Measurements from ENCODE around the gene KCNF1.

Gene KCNF1

GRCh38 chr2:10923008-10923375 is 11.3 kb downstream of the KCNF1 start:
- H3K4ac ChIP-seq (ENCODE audit: low read depth, low read length) = no peak overlapping the region
- H2AFZ ChIP-seq (ENCODE audit: insufficient read depth, low read length, poor library complexity) = no peak overlapping the region
- no peak overlapping the region for H3K4me3 ChIP-seq (ENCODE audit: low read depth, low read length)
- H2BK5ac ChIP-seq (ENCODE audit: low read depth, low read length, poor library complexity) = no peak overlapping the region
- H4K91ac ChIP-seq (ENCODE audit: low read depth, low read length) = no peak overlapping the region
- H3K36me3 ChIP-seq (ENCODE audit: control insufficient read depth in 1 of 2, insufficient read depth in 2 of 2, low read length in 2 of 2) = no peaks in the 10 kb centered on the region
- H3K14ac ChIP-seq (ENCODE audit: low read length) = no peak overlapping the region
- no CpG with 5 or more reads among the region's 7 CpGs for WGBS (ENCODE audit: extremely low coverage, insufficient coverage, insufficient read length)
- no peaks in the 10 kb centered on the region for H3K79me2 ChIP-seq (ENCODE audit: control insufficient read depth, insufficient read depth, low read length, poor library complexity)
- no peak overlapping the region for H3K4me2 ChIP-seq (ENCODE audit: low read length)
- H4K12ac ChIP-seq (ENCODE audit: low read depth, low read length) = no peak overlapping the region
- H3K9me3 ChIP-seq (ENCODE audit: insufficient read depth, low read depth, low read length) = peaks cover 3% of the 10 kb centered on the region
- DNase-seq = no peak
- no peak overlapping the region for H4K8ac ChIP-seq (ENCODE audit: low read depth, low read length)
- H3K27me3 ChIP-seq (ENCODE audit: insufficient read depth, low read length) = no peaks in the 10 kb centered on the region
- no peaks in the 10 kb centered on the region for H3K4me1 ChIP-seq (ENCODE audit: control insufficient read depth in 1 of 2, insufficient read depth in 2 of 2, low read length in 2 of 2)
- no peak overlapping the region for H3K18ac ChIP-seq (ENCODE audit: low read length)
- H2AK5ac ChIP-seq (ENCODE audit: low read length) = no peak overlapping the region
- no peak overlapping the region for H3K23ac ChIP-seq (ENCODE audit: low read length)
- no peak overlapping the region for H3K9ac ChIP-seq (ENCODE audit: low read length)
- no peak overlapping the region for H2BK12ac ChIP-seq (ENCODE audit: low read length)
- H2BK120ac ChIP-seq (ENCODE audit: insufficient read depth, low read length, poor library complexity) = no peak overlapping the region
- H3K27ac ChIP-seq (ENCODE audit: low read depth, low read length) = no peak overlapping the region
- H3K79me1 ChIP-seq (ENCODE audit: low read length) = no peaks in the 10 kb centered on the region

GRCh38 chr2:10923965-10924364 is 12.2 kb downstream of the KCNF1 start:
- no CpG with 5 or more reads among the region's 6 CpGs for WGBS (ENCODE audit: extremely low coverage, insufficient coverage, insufficient read length)

GRCh38 chr2:10924441-10924840 is 12.7 kb downstream of the KCNF1 start:
- H3K4me3 ChIP-seq (ENCODE audit: low read depth, low read length) = no peak overlapping the region
- no peak overlapping the region for H2BK120ac ChIP-seq (ENCODE audit: insufficient read depth, low read length, poor library complexity)
- H2BK12ac ChIP-seq (ENCODE audit: low read length) = no peak overlapping the region
- no peak for DNase-seq
- no peak overlapping the region for H4K91ac ChIP-seq (ENCODE audit: low read depth, low read length)
- no peak overlapping the region for H2AK5ac ChIP-seq (ENCODE audit: low read length)
- no peak overlapping the region for H3K18ac ChIP-seq (ENCODE audit: low read length)
- H4K8ac ChIP-seq (ENCODE audit: low read depth, low read length) = no peak overlapping the region
- no peak overlapping the region for H3K14ac ChIP-seq (ENCODE audit: low read length)
- H3K9me3 ChIP-seq (ENCODE audit: insufficient read depth, low read depth, low read length) = peaks cover 3% of the 10 kb centered on the region
- no peak overlapping the region for H3K27ac ChIP-seq (ENCODE audit: low read depth, low read length)
- H3K27me3 ChIP-seq (ENCODE audit: insufficient read depth, low read length) = no peaks in the 10 kb centered on the region
- H3K23ac ChIP-seq (ENCODE audit: low read length) = no peak overlapping the region
- no peak overlapping the region for H2BK5ac ChIP-seq (ENCODE audit: low read depth, low read length, poor library complexity)
- H3K36me3 ChIP-seq (ENCODE audit: control insufficient read depth in 1 of 2, insufficient read depth in 2 of 2, low read length in 2 of 2) = no peaks in the 10 kb centered on the region
- H3K4ac ChIP-seq (ENCODE audit: low read depth, low read length) = no peak overlapping the region
- H3K4me2 ChIP-seq (ENCODE audit: low read length) = no peak overlapping the region
- WGBS (ENCODE audit: extremely low coverage, insufficient coverage, insufficient read length) = no CpG with 5 or more reads among the region's 5 CpGs
- no peaks in the 10 kb centered on the region for H3K79me1 ChIP-seq (ENCODE audit: low read length)
- no peaks in the 10 kb centered on the region for H3K4me1 ChIP-seq (ENCODE audit: control insufficient read depth in 1 of 2, insufficient read depth in 2 of 2, low read length in 2 of 2)
- H4K12ac ChIP-seq (ENCODE audit: low read depth, low read length) = no peak overlapping the region
- H2AFZ ChIP-seq (ENCODE audit: insufficient read depth, low read length, poor library complexity) = no peak overlapping the region
- H3K9ac ChIP-seq (ENCODE audit: low read length) = no peak overlapping the region
- H3K79me2 ChIP-seq (ENCODE audit: control insufficient read depth, insufficient read depth, low read length, poor library complexity) = no peaks in the 10 kb centered on the region

More at GRCh38 chr2:10923965-10924364, 12.2 kb downstream of the KCNF1 start:
- Histone ChIP-seq H3K27ac (ENCODE audit: low read depth, low read length) (no peak overlapping the region), H3K4me2 (ENCODE audit: low read length) (no peak overlapping the region), H3K9me3 (ENCODE audit: insufficient read depth, low read depth, low read length) (peaks cover 3% of the 10 kb centered on the region), H3K4ac (ENCODE audit: low read depth, low read length) (no peak overlapping the region), H3K36me3 (ENCODE audit: control insufficient read depth in 1 of 2, insufficient read depth in 2 of 2, low read length in 2 of 2) (no peaks in the 10 kb centered on the region), H3K79me2 (ENCODE audit: control insufficient read depth, insufficient read depth, low read length, poor library complexity) (no peaks in the 10 kb centered on the region), H2AK5ac (ENCODE audit: low read length) (no peak overlapping the region), H3K14ac (ENCODE audit: low read length) (no peak overlapping the region), H3K4me1 (ENCODE audit: control insufficient read depth in 1 of 2, insufficient read depth in 2 of 2, low read length in 2 of 2) (no peaks in the 10 kb centered on the region), H4K91ac (ENCODE audit: low read depth, low read length) (no peak overlapping the region), H2BK5ac (ENCODE audit: low read depth, low read length, poor library complexity) (no peak overlapping the region), H2BK120ac (ENCODE audit: insufficient read depth, low read length, poor library complexity) (no peak overlapping the region), H3K27me3 (ENCODE audit: insufficient read depth, low read length) (no peaks in the 10 kb centered on the region), H3K18ac (ENCODE audit: low read length) (no peak overlapping the region), H2BK12ac (ENCODE audit: low read length) (no peak overlapping the region), H3K4me3 (ENCODE audit: low read depth, low read length) (no peak overlapping the region), H3K9ac (ENCODE audit: low read length) (no peak overlapping the region), H2AFZ (ENCODE audit: insufficient read depth, low read length, poor library complexity) (no peak overlapping the region), H4K8ac (ENCODE audit: low read depth, low read length) (no peak overlapping the region), H3K23ac (ENCODE audit: low read length) (no peak overlapping the region), H3K79me1 (ENCODE audit: low read length) (no peaks in the 10 kb centered on the region), H4K12ac (ENCODE audit: low read depth, low read length) (no peak overlapping the region)
- DNase-seq = no peak

GRCh38 chr2:10924859-10925258 is 13.1 kb downstream of the KCNF1 start:
- no CpG with 5 or more reads among the region's 5 CpGs for WGBS (ENCODE audit: extremely low coverage, insufficient coverage, insufficient read length)
- no peak overlapping the region for H2BK12ac ChIP-seq (ENCODE audit: low read length)
- H3K4me2 ChIP-seq (ENCODE audit: low read length) = no peak overlapping the region
- no peak overlapping the region for H3K9ac ChIP-seq (ENCODE audit: low read length)
- no peaks in the 10 kb centered on the region for H3K79me2 ChIP-seq (ENCODE audit: control insufficient read depth, insufficient read depth, low read length, poor library complexity)
- H4K12ac ChIP-seq (ENCODE audit: low read depth, low read length) = no peak overlapping the region
- no peak overlapping the region for H2BK5ac ChIP-seq (ENCODE audit: low read depth, low read length, poor library complexity)
- H3K36me3 ChIP-seq (ENCODE audit: control insufficient read depth in 1 of 2, insufficient read depth in 2 of 2, low read length in 2 of 2) = no peaks in the 10 kb centered on the region
- H3K27ac ChIP-seq (ENCODE audit: low read depth, low read length) = no peak overlapping the region
- no peak overlapping the region for H3K4me3 ChIP-seq (ENCODE audit: low read depth, low read length)
- H2AK5ac ChIP-seq (ENCODE audit: low read length) = no peak overlapping the region
- H3K27me3 ChIP-seq (ENCODE audit: insufficient read depth, low read length) = no peaks in the 10 kb centered on the region
- H3K79me1 ChIP-seq (ENCODE audit: low read length) = no peaks in the 10 kb centered on the region
- H3K14ac ChIP-seq (ENCODE audit: low read length) = no peak overlapping the region
- no peaks in the 10 kb centered on the region for H3K4me1 ChIP-seq (ENCODE audit: control insufficient read depth in 1 of 2, insufficient read depth in 2 of 2, low read length in 2 of 2)
- no peak overlapping the region for H4K8ac ChIP-seq (ENCODE audit: low read depth, low read length)
- H2AFZ ChIP-seq (ENCODE audit: insufficient read depth, low read length, poor library complexity) = no peak overlapping the region
- H3K9me3 ChIP-seq (ENCODE audit: insufficient read depth, low read depth, low read length) = peaks cover 3% of the 10 kb centered on the region
- H2BK120ac ChIP-seq (ENCODE audit: insufficient read depth, low read length, poor library complexity) = no peak overlapping the region
- no peak overlapping the region for H3K4ac ChIP-seq (ENCODE audit: low read depth, low read length)
- DNase-seq = no peak
- H3K18ac ChIP-seq (ENCODE audit: low read length) = no peak overlapping the region
- no peak overlapping the region for H4K91ac ChIP-seq (ENCODE audit: low read depth, low read length)
- no peak overlapping the region for H3K23ac ChIP-seq (ENCODE audit: low read length)

Data from trophoblast cell (in vitro differentiated cells and primary cell).